Posterior cingulate gyrus (tissue), 11 donors: ENCODE data around the gene BCL6B.

Source experiments
- DNase-seq, 10 donors: peaks; one replicate each; pipeline versions ENCODE4 v3.0.0 to v3.0.0-alpha.2; 2020 to 2021; ENCODE audit warnings: mixed read lengths in 3 of 10
- intact Hi-C: fragments of 100-400 bp; cut with DNase I; formaldehyde crosslinking; loops from one replicate; pipeline ENCODE4 v1.15.1; 2023

Gene BCL6B

DNA sequence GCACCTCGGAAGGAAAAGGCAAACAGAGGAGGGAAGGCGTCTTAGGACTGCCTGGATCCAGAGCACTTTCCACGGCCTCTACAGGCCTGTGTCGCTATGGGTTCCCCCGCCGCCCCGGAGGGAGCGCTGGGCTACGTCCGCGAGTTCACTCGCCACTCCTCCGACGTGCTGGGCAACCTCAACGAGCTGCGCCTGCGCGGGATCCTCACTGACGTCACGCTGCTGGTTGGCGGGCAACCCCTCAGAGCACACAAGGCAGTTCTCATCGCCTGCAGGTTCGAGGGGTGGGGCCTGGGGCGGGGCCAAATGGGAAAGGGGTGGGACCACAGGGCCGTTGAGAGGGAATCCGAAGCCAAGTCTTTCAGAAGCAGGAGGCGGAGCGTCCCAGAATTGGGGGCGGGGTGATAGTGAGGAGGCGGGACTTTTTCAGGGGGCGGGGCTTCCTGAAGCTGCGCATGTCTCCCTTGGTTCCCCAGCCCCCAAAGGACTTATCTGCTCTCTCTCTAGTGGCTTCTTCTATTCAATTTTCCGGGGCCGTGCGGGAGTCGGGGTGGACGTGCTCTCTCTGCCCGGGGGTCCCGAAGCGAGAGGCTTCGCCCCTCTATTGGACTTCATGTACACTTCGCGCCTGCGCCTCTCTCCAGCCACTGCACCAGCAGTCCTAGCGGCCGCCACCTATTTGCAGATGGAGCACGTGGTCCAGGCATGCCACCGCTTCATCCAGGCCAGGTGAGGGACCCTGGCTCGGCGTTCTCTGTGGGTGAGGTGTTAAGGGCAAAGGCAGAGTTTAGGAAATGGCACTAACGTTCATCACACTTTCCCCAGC, 939 bp downstream of the BCL6B start:
- peak in 8 of 10 donors; percentile 65 to 96 (median 76) for DNase-seq
- intact Hi-C loops, result loop anchor here (5.0 kb wide), 2 partner anchors 111 to 181 kb away; no protein-coding TSS in a partner anchor

DNA sequence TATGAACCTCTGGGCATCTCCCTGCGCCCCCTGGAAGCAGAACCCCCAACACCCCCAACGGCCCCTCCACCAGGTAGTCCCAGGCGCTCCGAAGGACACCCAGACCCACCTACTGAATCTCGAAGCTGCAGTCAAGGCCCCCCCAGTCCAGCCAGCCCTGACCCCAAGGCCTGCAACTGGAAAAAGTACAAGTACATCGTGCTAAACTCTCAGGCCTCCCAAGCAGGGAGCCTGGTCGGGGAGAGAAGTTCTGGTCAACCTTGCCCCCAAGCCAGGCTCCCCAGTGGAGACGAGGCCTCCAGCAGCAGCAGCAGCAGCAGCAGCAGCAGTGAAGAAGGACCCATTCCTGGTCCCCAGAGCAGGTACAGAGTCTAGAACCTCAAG, 1.5 kb downstream of the BCL6B start:
- intact Hi-C loops, result loop anchor here (5.0 kb wide), 2 partner anchors 112 to 182 kb away; no protein-coding TSS in a partner anchor
- DNase-seq, result peak in 1 of 10 donors; percentile 80

DNA sequence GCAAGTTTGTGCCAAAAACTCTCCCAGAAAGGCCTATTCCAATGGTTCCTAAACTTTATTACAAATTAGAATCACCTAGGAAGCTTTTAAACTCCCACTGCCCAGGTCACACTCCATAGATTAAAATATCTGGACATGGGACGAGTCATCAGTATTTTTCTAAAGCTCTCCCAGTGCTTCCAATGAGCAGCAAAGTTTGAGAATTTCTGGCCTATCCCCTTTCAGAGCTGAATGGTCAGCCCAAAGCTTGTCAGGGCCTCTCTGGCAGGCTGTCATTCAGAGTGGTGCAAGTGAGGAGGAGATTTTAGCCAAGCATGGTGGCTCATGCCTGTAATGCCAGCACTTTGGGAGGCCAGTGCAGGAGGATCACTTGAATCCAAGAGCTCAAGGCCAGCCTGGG, 2.4 kb downstream of the BCL6B start:
- intact Hi-C loops, result no loop called here
- DNase-seq, result no peak

DNA sequence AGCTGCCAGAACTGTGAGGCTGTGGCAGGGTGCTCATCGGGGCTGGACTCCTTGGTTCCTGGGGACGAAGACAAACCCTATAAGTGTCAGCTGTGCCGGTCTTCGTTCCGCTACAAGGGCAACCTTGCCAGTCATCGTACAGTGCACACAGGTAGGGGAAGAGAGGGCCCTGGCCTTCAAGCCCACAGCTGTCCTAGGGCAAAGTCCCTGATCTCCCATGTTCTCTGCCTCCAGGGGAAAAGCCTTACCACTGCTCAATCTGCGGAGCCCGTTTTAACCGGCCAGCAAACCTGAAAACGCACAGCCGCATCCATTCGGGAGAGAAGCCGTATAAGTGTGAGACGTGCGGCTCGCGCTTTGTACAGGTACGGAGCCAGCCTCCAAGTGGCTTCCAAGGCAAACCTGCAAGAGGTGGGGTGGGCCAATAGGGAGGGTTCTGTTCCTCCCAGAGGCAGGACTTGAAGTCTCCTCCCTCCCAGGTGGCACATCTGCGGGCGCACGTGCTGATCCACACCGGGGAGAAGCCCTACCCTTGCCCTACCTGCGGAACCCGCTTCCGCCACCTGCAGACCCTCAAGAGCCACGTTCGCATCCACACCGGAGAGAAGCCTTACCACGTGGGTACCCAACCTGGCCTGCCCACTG, 3.7 kb downstream of the BCL6B start:
- peak in 2 of 10 donors; percentile 48 to 59 for DNase-seq
- intact Hi-C loops, result no loop called here

DNA sequence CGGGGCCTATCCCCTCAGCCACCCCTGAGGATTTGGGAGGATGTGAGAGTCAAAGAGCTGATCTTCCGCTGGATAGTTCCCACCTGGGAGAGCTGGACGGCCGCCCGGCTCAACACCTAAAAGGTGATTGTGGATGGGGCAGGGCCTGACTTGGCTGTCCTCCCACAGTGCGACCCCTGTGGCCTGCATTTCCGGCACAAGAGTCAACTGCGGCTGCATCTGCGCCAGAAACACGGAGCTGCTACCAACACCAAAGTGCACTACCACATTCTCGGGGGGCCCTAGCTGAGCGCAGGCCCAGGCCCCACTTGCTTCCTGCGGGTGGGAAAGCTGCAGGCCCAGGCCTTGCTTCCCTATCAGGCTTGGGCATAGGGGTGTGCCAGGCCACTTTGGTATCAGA, 4.5 kb downstream of the BCL6B start:
- peak in 3 of 10 donors; percentile 45 to 68 (median 61) for DNase-seq
- intact Hi-C loops, result no loop called here

DNA sequence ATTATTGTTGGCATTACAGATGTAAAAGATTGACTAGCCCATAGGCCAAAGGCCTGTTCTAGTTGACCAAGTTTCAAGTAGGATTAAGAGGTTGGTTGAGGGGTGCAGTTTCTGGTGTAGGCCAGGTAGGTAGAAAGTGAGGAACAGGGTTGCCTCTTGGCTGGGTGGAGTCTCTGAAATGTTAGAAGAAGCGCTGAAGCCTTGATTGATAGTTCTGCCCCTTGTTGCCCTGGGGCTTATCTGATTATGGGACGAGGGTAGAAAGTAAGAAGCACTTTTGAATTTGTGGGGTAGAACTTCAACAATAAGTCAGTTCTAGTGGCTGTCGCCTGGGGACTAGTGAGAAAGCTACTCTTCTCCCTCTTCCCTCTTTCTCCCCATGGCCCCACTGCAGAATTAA, 6.2 kb downstream of the BCL6B start:
- intact Hi-C loops, result no loop called here
- no peak for DNase-seq

DNA sequence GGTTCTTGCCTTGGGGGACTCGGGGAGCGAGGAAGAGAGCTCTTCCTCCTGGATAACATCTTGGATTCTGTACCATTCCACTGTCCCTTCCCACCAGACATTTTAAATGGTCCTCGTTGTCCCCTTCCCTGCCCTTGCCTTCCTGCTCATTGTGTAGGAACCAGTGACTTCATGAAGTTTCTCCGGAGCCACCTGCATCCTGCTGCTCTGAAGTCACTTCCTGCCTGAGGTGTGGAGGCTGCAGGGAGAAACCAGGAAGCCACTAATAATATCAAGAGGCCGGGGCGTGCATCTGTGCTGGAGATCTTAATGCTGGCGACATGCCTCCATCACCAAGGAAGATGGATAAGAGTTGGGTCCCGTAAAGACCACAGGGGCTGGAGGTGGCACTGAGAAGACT, 6.8 kb downstream of the BCL6B start:
- intact Hi-C loops, result no loop called here
- peak in 2 of 10 donors; percentile 21 to 32 for DNase-seq

DNA sequence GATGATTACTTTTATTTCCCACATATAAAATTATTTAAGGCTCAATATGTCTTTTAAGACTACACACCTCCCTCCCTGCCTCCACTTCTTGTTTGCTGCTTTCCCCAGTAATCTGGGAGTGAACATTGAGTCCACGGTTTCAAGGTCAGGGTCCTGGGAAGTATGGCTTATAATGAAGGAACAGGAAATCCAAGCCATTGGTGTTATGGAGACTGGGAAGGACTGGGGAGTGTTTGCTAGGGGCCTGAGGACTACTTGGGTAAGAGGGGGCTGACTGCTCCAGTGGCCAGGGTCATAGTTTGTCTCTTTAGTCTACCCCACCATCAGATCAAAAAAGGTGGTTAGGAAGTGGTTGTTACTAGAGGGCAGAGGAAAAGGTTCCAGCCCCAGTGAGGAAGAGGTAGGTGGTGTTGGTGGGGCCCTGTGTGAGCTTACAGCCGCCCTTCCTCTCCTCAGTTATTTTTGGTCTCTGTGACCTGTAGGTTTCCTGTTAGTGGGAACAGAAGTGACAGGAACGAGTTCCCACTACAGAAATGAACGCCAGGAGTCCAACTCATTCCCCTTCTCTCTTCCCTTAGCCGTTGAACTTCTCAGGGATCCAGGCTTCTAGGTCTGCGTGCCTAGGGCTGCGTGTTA, 12.2 kb downstream of the BCL6B start:
- intact Hi-C loops, result no loop called here
- DNase-seq, result peak in 1 of 10 donors; percentile 1

DNA sequence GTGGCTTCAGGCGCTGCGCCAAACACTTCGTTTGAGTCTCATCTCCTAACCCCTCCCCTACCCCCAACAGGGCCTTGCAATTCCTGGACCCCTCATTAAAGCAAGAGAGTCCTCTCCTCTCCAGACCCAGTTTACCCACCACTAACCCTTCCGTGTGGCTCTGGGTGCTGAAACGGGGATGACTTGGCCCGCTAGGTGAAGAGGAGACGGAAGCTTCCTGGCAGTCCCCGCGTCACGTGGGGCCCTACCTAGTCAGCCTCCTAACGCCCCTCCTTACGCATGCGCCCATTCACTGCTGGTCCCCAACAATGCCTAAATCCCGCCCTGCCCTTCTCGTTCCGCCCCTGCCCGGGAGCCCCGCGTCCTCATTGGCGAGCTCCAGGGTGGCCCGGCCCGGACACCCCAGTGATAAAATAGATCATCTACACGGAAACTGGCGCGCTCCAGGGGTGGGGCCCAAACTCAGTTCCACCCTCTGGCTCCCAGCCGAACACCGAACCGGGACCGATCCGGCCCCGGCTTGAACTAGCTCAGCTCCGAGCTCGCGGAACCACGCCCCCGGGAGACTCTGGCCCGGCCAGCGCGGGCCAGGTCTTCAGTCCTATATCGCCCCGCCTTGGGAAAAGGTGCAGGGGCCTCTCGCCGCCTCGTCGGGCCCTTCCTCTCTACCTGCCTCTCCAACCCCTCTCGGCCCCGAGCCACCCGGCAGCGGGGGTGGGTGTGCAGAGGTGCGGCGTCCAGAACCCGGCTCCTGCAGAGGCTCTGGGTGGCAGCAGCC, 12.9 kb downstream of the BCL6B start, which contains the start of gene SLC16A13:
Gene SLC16A13, plus strand, starts transcription at position 425 of the 778 bp plus-strand sequence. CDS start 368 bp downstream, outside the sequence.
- peak; percentile 77 to 99 (median 95) for DNase-seq
- intact Hi-C loops, result no loop called here

DNA sequence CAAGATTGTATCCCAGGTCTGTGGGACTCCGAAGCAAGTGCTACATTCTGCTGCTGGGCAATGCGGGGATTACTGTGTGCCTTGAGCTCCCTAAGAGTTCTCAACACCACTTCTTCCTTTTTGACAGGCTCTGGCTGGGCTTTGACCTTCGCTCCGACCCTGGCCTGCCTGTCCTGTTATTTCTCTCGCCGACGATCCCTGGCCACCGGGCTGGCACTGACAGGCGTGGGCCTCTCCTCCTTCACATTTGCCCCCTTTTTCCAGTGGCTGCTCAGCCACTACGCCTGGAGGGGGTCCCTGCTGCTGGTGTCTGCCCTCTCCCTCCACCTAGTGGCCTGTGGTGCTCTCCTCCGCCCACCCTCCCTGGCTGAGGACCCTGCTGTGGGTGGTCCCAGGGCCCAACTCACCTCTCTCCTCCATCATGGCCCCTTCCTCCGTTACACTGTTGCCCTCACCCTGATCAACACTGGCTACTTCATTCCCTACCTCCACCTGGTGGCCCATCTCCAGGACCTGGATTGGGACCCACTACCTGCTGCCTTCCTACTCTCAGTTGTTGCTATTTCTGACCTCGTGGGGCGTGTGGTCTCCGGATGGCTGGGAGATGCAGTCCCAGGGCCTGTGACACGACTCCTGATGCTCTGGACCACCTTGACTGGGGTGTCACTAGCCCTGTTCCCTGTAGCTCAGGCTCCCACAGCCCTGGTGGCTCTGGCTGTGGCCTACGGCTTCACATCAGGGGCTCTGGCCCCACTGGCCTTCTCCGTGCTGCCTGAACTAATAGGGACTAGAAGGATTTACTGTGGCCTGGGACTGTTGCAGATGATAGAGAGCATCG, 15.4 kb downstream of the BCL6B start:
- intact Hi-C loops, result no loop called here
- DNase-seq, result peak in 2 of 10 donors; percentile 60 to 77

DNA sequence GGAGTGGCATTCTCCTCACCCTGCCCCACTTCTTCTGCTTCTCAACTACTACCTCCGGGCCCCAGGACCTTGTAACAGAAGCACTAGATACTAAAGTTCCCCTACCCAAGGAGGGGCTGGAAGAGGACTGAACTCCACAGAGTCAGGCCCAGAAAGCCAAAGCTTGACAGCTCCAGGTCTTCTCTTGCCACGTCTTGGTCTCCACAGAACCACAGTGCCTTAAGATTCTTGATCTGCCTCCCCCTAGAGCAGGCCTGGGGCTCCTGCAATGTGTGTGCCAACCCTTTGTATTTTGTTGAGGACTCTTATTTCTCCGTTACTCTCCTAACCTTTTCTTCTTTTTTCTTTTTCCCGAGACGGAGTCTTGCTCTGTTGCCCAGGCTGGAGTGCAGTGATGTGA, 17.0 kb downstream of the BCL6B start:
- peak in 1 of 10 donors; percentile 25 for DNase-seq
- intact Hi-C loops, result no loop called here

DNA sequence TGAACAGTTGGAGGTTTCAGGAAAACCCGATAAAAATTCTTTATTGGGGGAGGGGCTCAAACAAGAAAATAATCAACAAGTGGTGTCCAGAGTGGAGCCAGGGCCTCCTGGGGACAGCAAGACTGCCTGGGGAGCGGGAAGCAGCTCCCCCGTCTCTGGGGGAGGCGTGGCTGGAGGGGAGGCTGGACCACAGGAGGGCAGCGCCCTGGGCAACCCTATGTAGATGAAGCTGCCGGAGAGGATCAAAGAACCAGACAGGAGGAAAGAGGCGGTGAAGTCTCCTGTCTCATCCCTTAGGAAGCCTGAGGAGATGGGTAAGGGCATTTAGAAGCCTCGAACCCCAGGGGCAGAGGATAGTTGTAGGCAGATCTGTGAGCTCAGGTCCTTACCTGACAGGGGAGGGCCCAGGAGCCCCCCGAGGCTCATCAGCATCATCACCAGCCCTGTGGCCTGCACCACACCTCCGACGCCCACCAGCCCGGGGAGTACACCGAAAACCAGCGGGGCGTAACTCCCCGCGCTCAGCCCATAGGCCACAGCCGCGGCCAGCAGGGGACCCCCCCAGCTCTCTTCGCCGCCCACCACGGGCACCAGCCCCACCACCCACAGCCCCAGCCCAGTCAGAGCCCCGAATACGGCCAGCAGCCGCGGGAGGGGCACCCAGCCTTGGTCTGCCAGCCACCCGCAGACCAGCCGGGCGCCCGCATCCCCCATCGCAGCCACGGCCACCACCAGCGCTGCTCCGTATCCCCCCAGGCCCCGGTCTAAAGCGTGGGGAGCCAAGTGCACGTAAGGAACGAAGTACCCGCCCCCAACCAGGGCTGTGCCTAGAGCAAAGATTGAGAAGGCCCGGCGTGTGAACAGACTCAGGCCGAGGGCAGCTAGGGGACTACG, 19.0 kb downstream of the BCL6B start:
- peak in 1 of 10 donors; percentile 24 for DNase-seq
- intact Hi-C loops, result no loop called here

DNA sequence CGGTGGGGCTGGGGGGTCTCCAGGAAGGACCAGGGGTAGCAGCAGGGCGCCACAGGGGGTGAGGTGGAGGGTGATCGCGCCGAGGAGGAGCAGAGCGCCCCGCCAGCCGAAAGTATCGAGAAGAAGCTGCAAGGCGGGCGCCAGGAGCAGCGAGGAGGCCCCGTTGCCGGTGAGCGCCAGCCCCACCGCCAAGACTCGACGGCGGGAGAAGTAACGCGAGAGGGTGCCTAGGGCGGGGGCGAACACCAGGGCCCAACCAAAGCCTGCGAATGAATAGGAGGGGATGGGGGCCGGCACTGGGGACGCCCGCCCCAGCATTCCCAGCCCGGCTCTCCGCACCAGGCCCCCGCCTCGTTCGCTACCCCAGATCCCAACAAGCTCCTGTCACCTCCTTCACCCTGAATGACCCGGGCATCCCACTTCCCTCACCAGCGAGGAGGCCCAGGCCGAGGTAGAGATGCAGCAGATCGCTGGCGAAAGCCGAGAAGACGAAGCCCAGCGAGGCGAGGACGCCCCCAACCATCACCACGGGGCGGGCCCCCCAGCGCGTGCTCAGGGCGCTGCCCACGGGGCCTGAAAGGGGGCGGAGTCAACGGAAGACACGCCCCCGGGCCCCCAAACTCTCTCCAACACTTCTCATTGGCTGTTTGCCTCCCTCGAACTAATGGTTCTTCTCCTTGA, 19.8 kb downstream of the BCL6B start:
- DNase-seq, result peak in 1 of 10 donors; percentile 81
- intact Hi-C loops, result no loop called here

DNA sequence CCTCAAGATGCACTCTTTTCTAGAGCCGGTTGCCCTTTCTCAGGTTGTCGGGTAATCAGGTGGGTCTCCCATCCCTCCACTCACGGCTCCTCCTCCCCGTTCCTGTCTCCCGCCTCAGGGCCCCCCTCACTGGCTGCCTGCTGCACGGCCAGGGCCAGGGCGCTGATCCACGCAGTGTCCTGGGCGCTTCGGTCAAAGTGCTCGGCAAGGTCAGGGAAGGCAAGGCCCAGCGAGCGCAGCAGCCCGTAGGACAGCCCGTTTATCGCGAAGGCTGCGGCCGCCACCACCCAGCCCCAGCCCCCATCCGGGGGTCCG, 20.3 kb downstream of the BCL6B start:
- DNase-seq, result no peak
- intact Hi-C loops, result no loop called here

DNA sequence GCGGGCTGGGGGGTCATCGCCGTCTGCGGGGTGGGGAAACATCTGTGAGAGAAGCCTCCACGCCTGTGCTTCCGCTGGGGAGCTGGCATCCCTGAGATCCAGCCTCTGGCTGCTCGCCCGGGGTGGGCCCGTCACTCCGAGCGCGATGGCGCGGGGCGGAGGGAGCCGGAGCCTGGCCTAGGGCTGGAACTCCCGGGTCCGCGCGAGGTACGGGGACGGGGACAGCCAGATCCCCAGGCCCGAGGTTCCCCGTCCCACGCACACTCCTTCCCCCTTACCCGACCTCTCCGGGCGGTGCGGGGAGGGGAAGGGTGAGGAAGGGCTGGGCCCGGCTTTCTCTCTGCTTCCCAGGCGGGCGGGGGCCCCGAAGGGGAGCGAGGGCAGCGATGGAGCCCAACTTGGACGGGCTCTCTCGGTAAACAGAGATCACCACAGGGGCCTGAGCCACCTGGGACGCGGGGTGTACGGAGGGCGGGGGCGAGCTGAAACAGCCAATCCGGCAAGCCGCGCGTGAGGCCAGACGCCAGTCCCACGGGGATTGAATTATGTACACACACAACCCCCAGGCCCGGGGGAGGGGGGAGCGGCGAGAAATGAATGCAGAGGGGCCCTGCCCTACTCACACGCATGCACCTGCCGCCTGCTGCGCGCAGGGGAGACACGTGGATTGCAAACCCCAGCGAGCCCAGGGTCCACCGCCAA, 20.8 kb downstream of the BCL6B start, which contains the start of gene SLC16A11:
Gene SLC16A11, minus strand, starts transcription at position 596 of the 702 bp plus-strand sequence. Its CDS starts 579 bp downstream, at position 17.
- intact Hi-C loops, result no loop called here
- peak in 5 of 10 donors; percentile 28 to 90 (median 82) for DNase-seq

DNA sequence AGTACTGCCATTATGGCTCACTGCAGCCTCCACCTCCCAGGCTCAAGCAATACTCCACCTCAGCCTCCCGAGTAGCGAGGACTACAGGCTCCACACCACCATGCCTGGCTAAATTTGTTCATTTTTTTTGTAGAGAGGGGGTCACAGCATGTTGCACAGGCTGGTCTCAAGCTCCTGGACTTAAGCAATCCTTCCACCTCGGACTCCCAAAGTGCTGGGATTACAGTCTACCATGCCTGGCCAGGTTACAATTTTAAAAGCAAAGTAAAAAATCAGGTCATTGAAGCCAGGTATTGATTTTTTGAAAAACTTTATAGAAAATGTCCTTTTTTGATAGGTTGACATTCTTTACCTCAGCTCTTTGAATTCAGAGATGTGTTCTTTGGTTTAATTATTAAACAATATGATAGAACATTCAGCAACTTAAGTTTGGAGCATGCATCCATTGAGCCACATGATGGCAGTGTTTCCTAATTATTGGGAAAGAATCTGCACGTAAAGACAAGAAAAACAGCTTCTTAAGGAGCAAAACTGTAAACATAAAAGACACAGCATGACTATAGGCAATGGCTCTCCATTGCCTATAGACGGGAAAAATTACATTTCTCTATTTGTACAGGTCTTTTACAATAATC, 22.8 kb downstream of the BCL6B start:
- intact Hi-C loops, result loop anchor here (5.0 kb wide), 1 partner anchor 252 kb away; no protein-coding TSS in a partner anchor
- DNase-seq, result peak in 1 of 10 donors; percentile 42
